Left cardiac atrium (tissue), 4 donors: ENCODE data around the gene PTPRN2. TPM values are rescaled to one million over a fixed set of nuclear protein-coding genes. Genes with fewer than 3 reads are reported as not detected.
"Not testable (repeated sequence)": the region's sequence is repeated elsewhere in the genome, so short reads cannot be mapped to it uniquely, and the experiment has no call there.

Experiments
- ATAC-seq, 2 donors: fragments of 200-7000 bp; cut with Tn5 transposase; one replicate each; pipeline ENCODE4 v1.9.1; 2020; ENCODE audit warnings: mild to moderate bottlenecking in 2 of 2, moderate library complexity in 2 of 2
- DNase-seq: peaks from one replicate; pipeline ENCODE4 v3.0.0-alpha.2; 2020
- intact Hi-C, 2 donors: fragments of 100-400 bp; cut with DNase I; formaldehyde crosslinking; loops; one replicate each; pipeline versions ENCODE4 v1.14.1 to v1.15.1; 2022 to 2023
- total RNA-seq, 2 donors: library from RNA; stranded (reverse); fragmentation: NEBNext Ultra II Directional; extraction: Animal tissue kit (Norgen Biotek cat#: 25700); gene quantifications; one replicate each; pipeline ENCODE4 v1.2.1, GENCODE V29; 2021
- donor health status: DM: no; HTN: yes; CAD: no.
- donor health status: DM: no; HTN: yes; CAD: no; lungs with severe emphysema.
- donor health status: DM: yes; HTN: yes; CAD: no.
- donor health status: Dilated cardiomyopathy.

PTPRN2 gene
- total RNA-seq, 2 donors from 2014 or later, result 1.9 to 2.3 TPM

GRCh38 chr7:157916946-157917640 lies 670.5 kb downstream of the PTPRN2 start:
- no peak for DNase-seq
- intact Hi-C loops, result no loop called here
- no peak for ATAC-seq

- no peak for ATAC-seq
- DNase-seq, result no peak
- intact Hi-C loops, result no loop called here
Observed at GRCh38 chr7:157910446-157910845, 677.2 kb downstream of the PTPRN2 start.

- intact Hi-C loops, DNase-seq, ATAC-seq: not testable (repeated sequence)
Observed at GRCh38 chr7:157910045-157910444, 677.6 kb downstream of the PTPRN2 start.

- DNase-seq (no peak), ATAC-seq (no peak)
- intact Hi-C loops, result no loop called here
Observed at GRCh38 chr7:157909370-157909769, 678.3 kb downstream of the PTPRN2 start.

- ATAC-seq, result no peak
- intact Hi-C loops, result no loop called here
- no peak for DNase-seq
Observed at GRCh38 chr7:157908006-157908782, 679.4 kb downstream of the PTPRN2 start.

GRCh38 chr7:157907091-157907490 lies 680.5 kb downstream of the PTPRN2 start:
- no peak for DNase-seq
- intact Hi-C loops, result no loop called here
- ATAC-seq, result no peak

GRCh38 chr7:157906583-157906982 lies 681.0 kb downstream of the PTPRN2 start:
- no peak for ATAC-seq
- DNase-seq, result no peak
- intact Hi-C loops, result no loop called here

GRCh38 chr7:157905651-157906461 lies 681.8 kb downstream of the PTPRN2 start:
- ATAC-seq, result peak in 1 of 2 donors; percentile 78
- intact Hi-C loops, result no loop called here
- peak; percentile 45 for DNase-seq

- ATAC-seq, result no peak
- intact Hi-C loops, result no loop called here
Observed at GRCh38 chr7:157904866-157905570, 682.6 kb downstream of the PTPRN2 start.

GRCh38 chr7:157904211-157904865 lies 683.3 kb downstream of the PTPRN2 start:
- DNase-seq (no peak), ATAC-seq (no peak)
- intact Hi-C loops, result no loop called here

More at GRCh38 chr7:157904866-157905570, 682.6 kb downstream of the PTPRN2 start:
- no peak for DNase-seq

- DNase-seq (no peak), ATAC-seq (no peak)
- intact Hi-C loops, result no loop called here
Observed at GRCh38 chr7:157903710-157904109, 683.9 kb downstream of the PTPRN2 start.

- intact Hi-C loops, result no loop called here
- DNase-seq (no peak), ATAC-seq (no peak)
Observed at GRCh38 chr7:157903296-157903695, 684.3 kb downstream of the PTPRN2 start.

- ATAC-seq, DNase-seq, intact Hi-C loops: not testable (repeated sequence)
Observed at GRCh38 chr7:157901816-157902610, 685.6 kb downstream of the PTPRN2 start.

GRCh38 chr7:157901166-157901565 lies 686.5 kb downstream of the PTPRN2 start:
- DNase-seq (no peak), ATAC-seq (no peak)
- intact Hi-C loops, result no loop called here

- DNase-seq (no peak), ATAC-seq (no peak)
- intact Hi-C loops, result no loop called here
Observed at GRCh38 chr7:157900556-157900955, 687.1 kb downstream of the PTPRN2 start.

- no peak for DNase-seq
- intact Hi-C loops, result no loop called here
- ATAC-seq, result no peak
Observed at GRCh38 chr7:157900011-157900410, 687.6 kb downstream of the PTPRN2 start.

- ATAC-seq (no peak), DNase-seq (no peak)
- intact Hi-C loops, result no loop called here
Observed at GRCh38 chr7:157898802-157899505, 688.7 kb downstream of the PTPRN2 start.
